Keratinocyte (primary cell): ENCODE data around the gene WNT9B. TPM values are rescaled to one million over a fixed set of nuclear protein-coding genes. Genes with fewer than 3 reads are reported as not detected.

Experiments
- DNase-seq: peaks from one replicate; pipeline ENCODE4 v3.0.0-alpha.2; 2011; ENCODE audit warnings: low read depth, missing footprints, low spot score
- FAIRE-seq: peaks from 2 replicates; lab custom pipeline; 2011; peaks lifted over from hg19 to GRCh38; lab: Jason Lieb, UNC
- H2AFZ ChIP-seq: 2 replicates; pipeline ENCODE4 v1.6.0; 2012; ENCODE audit warnings: low read length, control low read depth, inconsistent platforms; ENCODE audit not compliant: control insufficient read depth
- H3K27ac ChIP-seq: 2 replicates; pipeline ENCODE4 v1.5.1; 2011; ENCODE audit warnings: low read length; ENCODE audit not compliant: control insufficient read depth, insufficient read depth
- H3K27me3 ChIP-seq: 3 replicates; pipeline ENCODE4 v1.6.0; 2011; ENCODE audit warnings: low read length; ENCODE audit not compliant: control insufficient read depth, insufficient read depth; ENCODE audit errors: extremely low read depth
- H3K36me3 ChIP-seq, 2 experiments: 2 replicates in 1 of 2; 3 replicates in 1 of 2; pipeline ENCODE4 v1.5.1; 2011; ENCODE audit warnings: low read length in 2 of 2, mild to moderate bottlenecking in 1 of 2; ENCODE audit not compliant: control insufficient read depth in 2 of 2, insufficient read depth in 2 of 2; ENCODE audit errors: extremely low read depth in 1 of 2
- H3K4me1 ChIP-seq: 3 replicates; pipeline ENCODE4 v1.5.1; 2011; ENCODE audit warnings: low read length; ENCODE audit not compliant: control insufficient read depth, insufficient read depth; ENCODE audit errors: extremely low read depth
- H3K4me2 ChIP-seq: 3 replicates; pipeline ENCODE4 v1.6.0; 2011; ENCODE audit warnings: low read depth, low read length; ENCODE audit not compliant: control insufficient read depth, insufficient read depth; ENCODE audit errors: extremely low read depth
- H3K4me3 ChIP-seq, 3 experiments: fragments of 200-600 bp in 1 of 3; sonication (generic) in 1 of 3; 2 replicates in 2 of 3; 3 replicates in 1 of 3; pipeline ENCODE4 v1.5.1; 2011 to 2016; ENCODE audit warnings: low read length in 3 of 3, mild to moderate bottlenecking in 3 of 3, control low read depth in 2 of 3, inconsistent platforms in 1 of 3, low read depth in 1 of 3, mixed read lengths in 1 of 3, mixed run types in 1 of 3, moderate library complexity in 1 of 3; ENCODE audit not compliant: control insufficient read depth in 2 of 3, insufficient read depth in 2 of 3; ENCODE audit errors: extremely low read depth in 1 of 3
- H3K79me2 ChIP-seq: 2 replicates; pipeline ENCODE4 v1.6.0; 2012; ENCODE audit warnings: low read length; ENCODE audit not compliant: control insufficient read depth, insufficient read depth
- H3K9ac ChIP-seq: 3 replicates; pipeline ENCODE4 v1.6.0; 2011; ENCODE audit warnings: low read length; ENCODE audit not compliant: control insufficient read depth, insufficient read depth; ENCODE audit errors: extremely low read depth
- H3K9me1 ChIP-seq: 3 replicates; pipeline ENCODE4 v1.6.0; 2011; ENCODE audit warnings: low read length; ENCODE audit not compliant: control insufficient read depth, insufficient read depth; ENCODE audit errors: extremely low read depth
- H3K9me3 ChIP-seq: 2 replicates; pipeline ENCODE4 v1.5.1; 2012; ENCODE audit warnings: low read depth, low read length; ENCODE audit not compliant: control insufficient read depth
- H4K20me1 ChIP-seq: 3 replicates; pipeline ENCODE4 v1.6.0; 2011; ENCODE audit warnings: low read length; ENCODE audit not compliant: control insufficient read depth, insufficient read depth; ENCODE audit errors: extremely low read depth
- EZH2 ChIP-seq: IDR thresholded peaks from one replicate; pipeline ENCODE4 v1.6.1; 2012; ENCODE audit warnings: inconsistent platforms, mild to moderate bottlenecking, low read length, moderate library complexity
- dilution Hi-C: fragments of 300-500 bp; cut with MboI; formaldehyde crosslinking; loops from one replicate; pipeline ENCODE4 v1.7.0; 2020; ENCODE audit warnings: low sequenced_read_pairs; ENCODE audit not compliant: extremely low pct_ligation_motif_present
- polyA plus RNA-seq, 5 experiments: library from polyadenylated mRNA; depleted of rRNA in 3 of 5; stranded (reverse) in 3 of 5; stranded (forward) in 1 of 5; unstranded in 1 of 5; fragments of >200 nt; gene quantifications; 1 replicate in 1 of 5; 2 replicates in 3 of 5; 3 replicates in 1 of 5; pipeline versions ENCODE4 v1.2.1 to v1.2.3, GENCODE V29; 2011 to 2012; ENCODE audit warnings: missing spikeins in 2 of 5, low read depth in 1 of 5, low replicate concordance in 1 of 5
- TF ChIP-seq, protein P1 (sequence below), 3 experiments: IDR thresholded peaks in 1 of 3; conservative IDR thresholded peaks in 1 of 3; optimal IDR thresholded peaks in 1 of 3; 2 replicates in 2 of 3; 3 replicates in 1 of 3; pipeline versions ENCODE3 to v1.5.1; 2011; ENCODE audit warnings: low read length in 3 of 3, mild to moderate bottlenecking in 3 of 3, moderate library complexity in 2 of 3, control low read depth in 1 of 3, inconsistent platforms in 1 of 3; ENCODE audit not compliant: insufficient read depth in 2 of 3; ENCODE audit errors: extremely low read depth in 1 of 3

Gene WNT9B
- polyA plus RNA-seq, 1 donor (not counting 4 experiments of a cell fraction or from before 2014, with no cell fraction given) = not detected

- H3K27me3 ChIP-seq = peaks cover 48% of the 10 kb centered on the region
- H3K9me3 ChIP-seq = no peaks in the 10 kb centered on the region
- H3K4me1 ChIP-seq = peaks cover 29% of the 10 kb centered on the region
- dilution Hi-C loops = no loop called here
- no peaks in the 10 kb centered on the region for H3K9me1 ChIP-seq
- TF ChIP-seq EZH2 = peak; percentile 66
- TF ChIP-seq, protein P1, sequence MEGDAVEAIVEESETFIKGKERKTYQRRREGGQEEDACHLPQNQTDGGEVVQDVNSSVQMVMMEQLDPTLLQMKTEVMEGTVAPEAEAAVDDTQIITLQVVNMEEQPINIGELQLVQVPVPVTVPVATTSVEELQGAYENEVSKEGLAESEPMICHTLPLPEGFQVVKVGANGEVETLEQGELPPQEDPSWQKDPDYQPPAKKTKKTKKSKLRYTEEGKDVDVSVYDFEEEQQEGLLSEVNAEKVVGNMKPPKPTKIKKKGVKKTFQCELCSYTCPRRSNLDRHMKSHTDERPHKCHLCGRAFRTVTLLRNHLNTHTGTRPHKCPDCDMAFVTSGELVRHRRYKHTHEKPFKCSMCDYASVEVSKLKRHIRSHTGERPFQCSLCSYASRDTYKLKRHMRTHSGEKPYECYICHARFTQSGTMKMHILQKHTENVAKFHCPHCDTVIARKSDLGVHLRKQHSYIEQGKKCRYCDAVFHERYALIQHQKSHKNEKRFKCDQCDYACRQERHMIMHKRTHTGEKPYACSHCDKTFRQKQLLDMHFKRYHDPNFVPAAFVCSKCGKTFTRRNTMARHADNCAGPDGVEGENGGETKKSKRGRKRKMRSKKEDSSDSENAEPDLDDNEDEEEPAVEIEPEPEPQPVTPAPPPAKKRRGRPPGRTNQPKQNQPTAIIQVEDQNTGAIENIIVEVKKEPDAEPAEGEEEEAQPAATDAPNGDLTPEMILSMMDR (optimal IDR thresholded peaks at IDR 0.05 in 1 of 3, IDR thresholded peaks at IDR 0.05 in 1 of 3, conservative IDR thresholded peaks at IDR 0.05 in 1 of 3; ENCODE audit: extremely low read depth in 1 of 3, insufficient read depth in 2 of 3, low read length in 3 of 3) = no peak
- FAIRE-seq = no peak
- H3K9ac ChIP-seq = peak overlapping the region; percentile 41
- no peak overlapping the region for H3K27ac ChIP-seq
- H3K4me2 ChIP-seq = peak overlapping the region; percentile 70
- no peaks in the 10 kb centered on the region for H3K36me3 ChIP-seq
- no peaks in the 10 kb centered on the region for H3K79me2 ChIP-seq
- H2AFZ ChIP-seq = peak overlapping the region; percentile 56
- peak overlapping the region; percentile 7 to 54 (median 44) for H3K4me3 ChIP-seq
- no peaks in the 10 kb centered on the region for H4K20me1 ChIP-seq
- DNase-seq = no peak
These were observed 32.2 kb upstream of the WNT9B start for GRCh38 chr17:46818929-46819859.

- H3K4me2 ChIP-seq = peak overlapping the region; percentile 70
- no peaks in the 10 kb centered on the region for H3K9me1 ChIP-seq
- no peaks in the 10 kb centered on the region for H3K9me3 ChIP-seq
- no peak overlapping the region for H3K4me3 ChIP-seq
- peak overlapping the region; percentile 56 for H2AFZ ChIP-seq
- peaks cover 48% of the 10 kb centered on the region for H3K27me3 ChIP-seq
- no peaks in the 10 kb centered on the region for H4K20me1 ChIP-seq
- DNase-seq (no peak), FAIRE-seq (no peak)
- H3K4me1 ChIP-seq = peaks cover 29% of the 10 kb centered on the region
- no peaks in the 10 kb centered on the region for H3K79me2 ChIP-seq
- TF ChIP-seq, protein P1 (optimal IDR thresholded peaks at IDR 0.05 in 1 of 3, IDR thresholded peaks at IDR 0.05 in 1 of 3, conservative IDR thresholded peaks at IDR 0.05 in 1 of 3; ENCODE audit: extremely low read depth in 1 of 3, insufficient read depth in 2 of 3, low read length in 3 of 3) = no peak
- TF ChIP-seq EZH2 = no peak
- H3K36me3 ChIP-seq = no peaks in the 10 kb centered on the region
- dilution Hi-C loops = no loop called here
- no peak overlapping the region for H3K9ac ChIP-seq
- H3K27ac ChIP-seq = no peak overlapping the region
These were observed 31.5 kb upstream of the WNT9B start for GRCh38 chr17:46819906-46820351.
